OCI-LY1 (cell line): ENCODE measurements around the gene SARM1.

Experiments
- CTCF ChIP-seq: fragments of 200-600 bp; sonication (generic), shearing (Covaris generic); IDR thresholded peaks from 2 replicates; pipeline ENCODE4 v1.5.1; 2017; ENCODE audit warnings: mild to moderate bottlenecking, antibody characterized with exemption, low read length, moderate library complexity, mixed read lengths
- EZH2 ChIP-seq: fragments of 200-600 bp; sonication (generic), shearing (Covaris generic); IDR thresholded peaks from 2 replicates; pipeline ENCODE4 v1.8.0; 2017; ENCODE audit warnings: borderline replicate concordance, mixed run types, mild to moderate bottlenecking, antibody characterized with exemption, low read length, moderate library complexity, mixed read lengths

GRCh38 chr17:28407974-28408306 lies 36.4 kb downstream of the SARM1 start:
- no peak for TF ChIP-seq EZH2
- TF ChIP-seq CTCF: no peak
